Right lobe of liver (tissue), 6 donors: ENCODE measurements around the gene METTL25B. TPM values are rescaled to one million over a fixed set of nuclear protein-coding genes. Genes with fewer than 3 reads are reported as not detected.
A peak's percentile ranks its signal among the peaks of the same experiment; 100 is the strongest.

Experiments
- ATAC-seq, 4 donors: fragments of 200-7000 bp; cut with Tn5 transposase; one replicate each; pipeline ENCODE4 v1.9.1; 2020; ENCODE audit warnings: mild to moderate bottlenecking in 4 of 4, moderate library complexity in 4 of 4
- DNase-seq, 3 donors: peaks; one replicate each; pipeline ENCODE4 v3.0.0-alpha.2; 2020
- H3K27ac ChIP-seq, 3 donors: fragments of 200-600 bp; one replicate each; pipeline ENCODE4 v1.8.0; 2022
- H3K27me3 ChIP-seq, 2 donors: fragments of 200-600 bp; one replicate each; pipeline ENCODE4 v1.8.0; 2022
- H3K36me3 ChIP-seq, 4 donors: fragments of 200-600 bp; sonication (generic) in 1 of 4; one replicate each; pipeline versions ENCODE4 v1.5.1 to v1.8.0; 2017 to 2022; ENCODE audit warnings: control low read depth in 1 of 4
- H3K4me1 ChIP-seq, 4 donors: fragments of 200-600 bp; sonication (generic) in 1 of 4; one replicate each; pipeline versions ENCODE4 v1.5.1 to v1.8.0; 2017 to 2022; ENCODE audit warnings: control low read depth in 1 of 4
- H3K4me3 ChIP-seq, 3 donors: fragments of 200-600 bp; one replicate each; pipeline ENCODE4 v1.8.0; 2022
- H3K9me3 ChIP-seq, 4 donors: fragments of 200-600 bp; sonication (generic) in 1 of 4; one replicate each; pipeline versions ENCODE4 v1.5.1 to v1.8.0; 2017 to 2022; ENCODE audit warnings: control low read depth in 1 of 4
- POLR2A ChIP-seq: fragments of 450-650 bp; IDR thresholded peaks from one replicate; pipeline ENCODE4 v1.6.1; 2017; ENCODE audit warnings: antibody characterized with exemption, mild to moderate bottlenecking
- WGBS: methylation state at CpG from one replicate; pipeline ENCODE4 v1.1.6; 2018; ENCODE audit warnings: low coverage, low lambda C conversion rate; ENCODE audit not compliant: insufficient coverage; ENCODE audit errors: missing lambda C conversion rate; 5-methylcytosine and 5-hydroxymethylcytosine counted together
- intact Hi-C, 2 donors: fragments of 100-400 bp; cut with DNase I; formaldehyde crosslinking; loops; one replicate each; pipeline versions ENCODE4 v1.11.2 to v1.14.1; 2022
- long read RNA-seq: library from polyadenylated mRNA; unstranded; transcript quantifications from one replicate; pipeline ENCODE4 v2.0.0, GENCODE V29; 2019
- total RNA-seq, 6 experiments: library from RNA; depleted of rRNA in 2 of 6; stranded (reverse); fragments of >200 nt in 2 of 6; fragmentation: NEBNext Ultra II Directional in 3 of 6; extraction: Animal tissue kit (Norgen Biotek cat#: 25700) in 3 of 6; gene quantifications; one replicate each; pipeline versions ENCODE4 v1.1.0 to v1.2.4, GENCODE V29; 2016 to 2023
- TF ChIP-seq, protein P1 (sequence below), 4 donors: fragments of 200-600 bp in 3 of 4; fragments of 450-650 bp in 1 of 4; IDR thresholded peaks; one replicate each; pipeline versions ENCODE4 v1.5.1 to v1.8.0; 2016 to 2022; ENCODE audit warnings: antibody characterized with exemption in 4 of 4, mild to moderate bottlenecking in 2 of 4
- donor health status: DM: no; HTN: yes; CAD: no.
- donor health status: DM: no; HTN: no; CAD: no.
- donor health status: DM: no; HTN: no; CAD: no.
- donor health status: DM: no; HTN: yes; CAD: no.
- donor health status: DM: no; HTN: yes; CAD: no.

The METTL25B gene
- 10 to 100 TPM; 11.6 to 25.7 (median 20.6) TPM for total RNA-seq
- long read RNA-seq, partial matches to known transcripts: 2 of 5 reads
- long read RNA-seq, other reads (novel, unspliced or antisense): 3 of 5 reads

DNA sequence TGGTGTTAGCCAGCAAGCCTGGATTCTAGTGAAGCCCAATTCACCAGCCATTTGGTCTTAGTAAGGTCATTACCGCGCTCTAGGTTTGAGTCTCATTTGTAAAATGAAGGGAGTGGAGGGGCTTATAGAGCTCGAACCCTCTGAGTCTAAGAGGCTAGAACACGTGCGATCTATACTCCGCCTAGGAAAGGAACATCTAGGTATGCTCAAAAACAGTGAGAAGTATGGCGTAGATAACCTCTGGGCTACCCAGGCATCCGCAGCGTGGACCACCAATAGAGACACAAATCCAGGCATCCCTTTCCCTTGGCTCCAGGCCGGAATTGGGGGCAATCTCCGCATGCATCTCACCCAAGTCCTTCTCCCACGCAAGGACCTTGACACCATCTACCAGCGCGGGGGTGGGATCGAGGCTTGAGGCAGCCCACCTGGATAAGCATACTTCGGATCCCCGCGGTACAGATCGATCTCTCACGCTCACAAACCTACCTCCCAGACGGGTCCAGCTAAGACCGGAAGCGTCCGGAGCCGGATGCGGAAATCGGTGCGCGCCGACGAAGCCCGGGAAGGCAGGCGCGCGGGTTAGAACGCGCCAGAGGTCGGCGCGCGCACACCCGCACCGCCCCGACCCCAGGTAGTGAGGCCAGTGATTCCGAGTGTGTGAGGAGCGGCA is at the start of gene METTL25B:
TSS of gene METTL25B (plus strand) at position 544 of the 673 bp plus-strand sequence. CDS start 636 bp downstream, outside the sequence.
- Histone ChIP-seq H3K4me3 (peak within 1 kb of the TSS; percentile 79 to 92 (median 86)), H3K36me3 (peaks cover 0 to 18% (median 10%) of the 10 kb centered on the region in 4 donors), H3K27ac (peak within 1 kb of the TSS; percentile 93 to 94 (median 94)), H3K27me3 (no peaks in the 10 kb centered on the region), H3K4me1 (peaks cover 0 to 41% (median 13%) of the 10 kb centered on the region in 4 donors), H3K9me3 (no peaks in the 10 kb centered on the region)
- intact Hi-C loops: no loop called here
- TF ChIP-seq, protein P1, sequence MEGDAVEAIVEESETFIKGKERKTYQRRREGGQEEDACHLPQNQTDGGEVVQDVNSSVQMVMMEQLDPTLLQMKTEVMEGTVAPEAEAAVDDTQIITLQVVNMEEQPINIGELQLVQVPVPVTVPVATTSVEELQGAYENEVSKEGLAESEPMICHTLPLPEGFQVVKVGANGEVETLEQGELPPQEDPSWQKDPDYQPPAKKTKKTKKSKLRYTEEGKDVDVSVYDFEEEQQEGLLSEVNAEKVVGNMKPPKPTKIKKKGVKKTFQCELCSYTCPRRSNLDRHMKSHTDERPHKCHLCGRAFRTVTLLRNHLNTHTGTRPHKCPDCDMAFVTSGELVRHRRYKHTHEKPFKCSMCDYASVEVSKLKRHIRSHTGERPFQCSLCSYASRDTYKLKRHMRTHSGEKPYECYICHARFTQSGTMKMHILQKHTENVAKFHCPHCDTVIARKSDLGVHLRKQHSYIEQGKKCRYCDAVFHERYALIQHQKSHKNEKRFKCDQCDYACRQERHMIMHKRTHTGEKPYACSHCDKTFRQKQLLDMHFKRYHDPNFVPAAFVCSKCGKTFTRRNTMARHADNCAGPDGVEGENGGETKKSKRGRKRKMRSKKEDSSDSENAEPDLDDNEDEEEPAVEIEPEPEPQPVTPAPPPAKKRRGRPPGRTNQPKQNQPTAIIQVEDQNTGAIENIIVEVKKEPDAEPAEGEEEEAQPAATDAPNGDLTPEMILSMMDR (IDR thresholded peaks at IDR 0.05): no peak
- TF ChIP-seq POLR2A: no peak
- ATAC-seq (peak; percentile 73 to 81 (median 80)), DNase-seq (peak; percentile 87 to 91 (median 90))
- under 1% methylated on average over 11 of the region's 46 CpGs for WGBS

DNA sequence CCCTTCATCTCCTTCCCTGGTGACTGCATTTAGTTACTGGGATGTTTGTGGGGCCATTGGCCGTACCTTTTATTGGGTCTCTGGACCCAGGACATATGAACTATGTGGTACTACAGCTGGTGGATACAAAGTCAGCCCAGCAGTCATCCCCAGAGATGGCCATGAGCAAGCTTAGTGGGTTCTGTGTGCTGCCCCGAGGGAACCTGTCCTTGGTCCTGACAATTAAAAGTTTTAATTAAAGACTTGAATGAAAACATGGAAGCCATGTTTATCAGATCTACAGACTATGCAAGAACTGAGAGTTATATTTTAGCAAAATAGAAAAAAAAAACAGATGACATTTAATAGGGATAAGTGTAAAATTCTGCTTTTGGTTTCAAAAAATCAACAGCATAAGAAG is 48.2 kb upstream of the METTL25B start:
- peaks cover 0 to 7% of the 10 kb centered on the region in 2 donors for H3K27me3 ChIP-seq
- 30% methylated on average over 2 of the region's 2 CpGs for WGBS
- no peak overlapping the region for H3K4me3 ChIP-seq
- no peak for DNase-seq
- no peaks in the 10 kb centered on the region for H3K9me3 ChIP-seq
- no peaks in the 10 kb centered on the region for H3K4me1 ChIP-seq
- intact Hi-C loops: no loop called here
- H3K27ac ChIP-seq: no peak overlapping the region
- H3K36me3 ChIP-seq: no peaks in the 10 kb centered on the region
- no peak for TF ChIP-seq POLR2A
- TF ChIP-seq, protein P1 (IDR thresholded peaks at IDR 0.05): no peak
- no peak for ATAC-seq

DNA sequence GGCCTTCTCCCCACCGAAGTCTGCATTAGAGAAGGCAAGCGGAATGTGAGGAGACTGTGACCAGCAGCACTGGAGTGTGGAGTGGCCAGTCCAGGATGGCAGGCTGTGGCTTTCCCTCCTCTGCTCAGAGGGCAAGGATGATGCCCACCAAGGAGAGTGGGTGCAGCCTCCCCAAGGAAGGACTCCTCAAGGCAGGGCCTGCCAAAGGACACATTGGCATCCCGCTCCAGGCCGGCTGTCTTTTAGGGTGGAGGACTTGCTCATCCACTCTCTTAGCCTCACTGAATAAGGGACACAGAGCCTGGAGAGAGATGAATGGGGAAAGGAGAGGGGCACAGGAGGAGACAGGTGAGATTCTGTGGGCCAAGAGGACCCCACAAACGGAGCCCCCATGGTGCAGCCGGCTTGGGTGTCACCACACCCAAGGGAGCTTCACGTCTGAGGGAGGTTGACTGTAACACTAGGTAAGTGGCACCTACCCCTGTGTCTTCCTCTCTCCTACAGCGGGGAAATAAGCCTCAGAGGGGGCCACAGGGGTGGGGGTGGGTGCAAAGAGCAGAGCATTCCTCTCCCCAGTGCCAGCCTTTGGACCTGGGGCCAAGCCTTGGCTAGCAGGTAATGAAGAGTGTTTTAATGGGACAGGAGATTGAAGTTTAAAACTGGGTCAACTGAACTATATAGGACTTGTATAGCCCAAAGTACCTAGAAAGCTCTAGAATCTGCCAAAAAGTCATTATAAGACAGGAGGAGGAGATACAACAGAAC is 46.9 kb upstream of the METTL25B start:
- ATAC-seq (no peak), DNase-seq (no peak)
- no peak for TF ChIP-seq POLR2A
- TF ChIP-seq, protein P1 (IDR thresholded peaks at IDR 0.05): no peak
- Histone ChIP-seq H3K4me3 (no peak overlapping the region), H3K27me3 (peaks cover 0 to 7% of the 10 kb centered on the region in 2 donors), H3K9me3 (no peaks in the 10 kb centered on the region), H3K27ac (no peak overlapping the region), H3K4me1 (no peaks in the 10 kb centered on the region), H3K36me3 (no peaks in the 10 kb centered on the region)
- intact Hi-C loops: no loop called here
- WGBS: 80% methylated on average over 4 of the region's 8 CpGs

DNA sequence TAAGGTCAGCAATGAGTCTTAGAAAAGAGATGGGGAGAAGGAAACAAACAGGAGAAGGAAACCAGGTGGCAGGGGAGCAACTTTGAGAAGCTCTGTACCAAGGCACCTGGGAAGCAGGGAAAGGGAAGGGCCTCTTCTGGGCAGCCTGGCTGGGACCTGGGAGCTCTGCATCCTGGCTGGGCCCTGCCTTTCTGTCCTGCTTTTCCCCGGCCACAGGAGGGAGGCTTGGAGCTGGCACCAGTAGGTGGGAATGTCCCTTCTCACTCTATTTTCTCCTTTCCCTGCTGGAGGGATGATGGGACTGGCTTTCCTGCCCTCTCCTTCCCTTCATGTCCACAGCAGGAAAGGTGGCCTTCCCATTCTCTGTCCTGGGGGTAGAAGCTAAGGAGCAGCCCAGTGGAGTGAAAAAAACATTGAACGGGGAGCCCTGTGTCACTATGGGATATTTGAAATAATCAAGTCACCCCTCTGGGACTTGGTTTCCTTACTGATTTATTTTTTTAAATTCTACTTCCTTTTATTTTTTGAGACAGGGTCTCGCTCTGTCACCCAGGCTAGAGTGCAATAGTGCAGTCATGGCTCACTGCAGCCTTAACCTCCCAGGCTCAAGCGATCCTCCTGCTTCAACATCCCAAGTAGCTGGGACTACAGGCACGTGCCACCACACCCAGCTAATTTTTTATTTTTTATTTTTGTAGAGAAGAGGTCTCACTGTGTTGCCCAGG is 45.9 kb upstream of the METTL25B start:
- 29% methylated on average over 2 of the region's 5 CpGs for WGBS
- Histone ChIP-seq H3K4me3 (no peak overlapping the region), H3K36me3 (no peaks in the 10 kb centered on the region), H3K27ac (no peak overlapping the region), H3K27me3 (peaks cover 0 to 3% of the 10 kb centered on the region in 2 donors), H3K9me3 (no peaks in the 10 kb centered on the region), H3K4me1 (no peaks in the 10 kb centered on the region)
- ATAC-seq (no peak), DNase-seq (no peak)
- TF ChIP-seq, protein P1 (IDR thresholded peaks at IDR 0.05): no peak
- no peak for TF ChIP-seq POLR2A
- intact Hi-C loops: no loop called here
